Measurements from ENCODE around the gene VAT1L. TPM values are rescaled to one million over a fixed set of nuclear protein-coding genes. Genes with fewer than 3 reads are reported as not detected.

The VAT1L gene
- total and polyA plus RNA-seq, 2 experiments from 2014 or later: 11.0 to 24.4 TPM

GRCh38 chr16:77899416-77899815 lies 111.1 kb downstream of the VAT1L start:
- Mint-ChIP-seq H3K4me1 (peaks cover 13% of the 10 kb centered on the region), H3K4me3 (no peak overlapping the region), H3K27me3 (ENCODE audit: insufficient read depth, low read depth, poor library complexity) (peaks cover 4% of the 10 kb centered on the region), H3K36me3 (ENCODE audit: low read depth) (no peaks in the 10 kb centered on the region; the same call in 2 of the 3 replicates), H3K9me3 (no peaks in the 10 kb centered on the region), H3K27ac (no peak overlapping the region)
- ATAC-seq (no peak), DNase-seq (ENCODE audit: low spot score) (no peak)
- Histone ChIP-seq H3K79me2 (replicated peaks; ENCODE audit: insufficient read depth) (no peaks in the 10 kb centered on the region), H2AFZ (no peak overlapping the region), H3K4me3 (no peak overlapping the region), H3F3A (replicated peaks; ENCODE audit: low read depth) (no peaks in the 10 kb centered on the region), H3K27me3 (ENCODE audit: insufficient read depth) (no peaks in the 10 kb centered on the region), H3K4me2 (no peak overlapping the region), H3K4me1 (ENCODE audit: insufficient read depth) (peaks cover 12% of the 10 kb centered on the region), H4K20me1 (replicated peaks; ENCODE audit: insufficient read depth) (no peaks in the 10 kb centered on the region), H3K9me2 (ENCODE audit: insufficient read depth) (no peaks in the 10 kb centered on the region), H3K27ac (ENCODE audit: low read depth) (no peak overlapping the region), H3K36me3 (ENCODE audit: insufficient read depth) (no peaks in the 10 kb centered on the region)
- no peak for TF ChIP-seq EZH2phosphoT487 (IDR thresholded peaks at IDR 0.05; ENCODE audit: unreplicated experiment)

GRCh38 chr16:77905374-77905920 lies 117.1 kb downstream of the VAT1L start:
- no peaks in the 10 kb centered on the region; the same call in 2 of the 3 replicates for H3K36me3 Mint-ChIP-seq (ENCODE audit: low read depth)
- Histone ChIP-seq H3K4me3 (no peak overlapping the region), H3K27ac (ENCODE audit: low read depth) (no peak overlapping the region), H2AFZ (no peak overlapping the region), H3K36me3 (ENCODE audit: insufficient read depth) (no peaks in the 10 kb centered on the region; the same call in 1 of the 2 replicates), H3K9me2 (ENCODE audit: insufficient read depth) (no peaks in the 10 kb centered on the region), H3K27me3 (ENCODE audit: insufficient read depth) (no peaks in the 10 kb centered on the region), H3F3A (replicated peaks; ENCODE audit: low read depth) (no peaks in the 10 kb centered on the region), H4K20me1 (replicated peaks; ENCODE audit: insufficient read depth) (no peaks in the 10 kb centered on the region), H3K4me1 (ENCODE audit: insufficient read depth) (no peaks in the 10 kb centered on the region), H3K79me2 (replicated peaks; ENCODE audit: insufficient read depth) (no peaks in the 10 kb centered on the region), H3K4me2 (no peak overlapping the region)
- no peaks in the 10 kb centered on the region for H3K9me3 Mint-ChIP-seq
- peaks cover 3% of the 10 kb centered on the region for H3K27me3 Mint-ChIP-seq (ENCODE audit: insufficient read depth, low read depth, poor library complexity)
- H3K4me1 Mint-ChIP-seq: no peaks in the 10 kb centered on the region
- no peak overlapping the region for H3K27ac Mint-ChIP-seq
- ATAC-seq (no peak), DNase-seq (ENCODE audit: low spot score) (no peak)
- H3K4me3 Mint-ChIP-seq: no peak overlapping the region
- TF ChIP-seq ETS1 (IDR thresholded peaks at IDR 0.05) (no peak), JUNB (IDR thresholded peaks at IDR 0.05; ENCODE audit: unreplicated experiment) (no peak), ZNF462 (CRISPR knock-in tag; IDR thresholded peaks at IDR 0.05) (no peak), CTCF (conservative IDR thresholded peaks at IDR 0.05; ENCODE audit: low read depth in 2 of 2) (no peak; a peak in 1 of 4 replicates), POLR2AphosphoS5 (IDR thresholded peaks at IDR 0.05; ENCODE audit: low read depth) (no peak), NANOG (IDR thresholded peaks at IDR 0.05; ENCODE audit: borderline replicate concordance) (no peak), CREB1 (CRISPR knock-in tag; IDR thresholded peaks at IDR 0.05; ENCODE audit: low read depth) (no peak), REST (IDR thresholded peaks at IDR 0.05; ENCODE audit: unreplicated experiment) (no peak)

Measured in GM23338 (cell line).